Left ventricle myocardium inferior (tissue), 1 donor: Measurements from ENCODE around the gene PSEN1. TPM values are rescaled to one million over a fixed set of nuclear protein-coding genes. Genes with fewer than 3 reads are reported as not detected.

Experiments
- DNase-seq: peaks from one replicate; pipeline ENCODE4 v3.0.0-alpha.2; 2020
- H3K27ac ChIP-seq: fragments of 200-600 bp; replicated peaks from 2 replicates; pipeline ENCODE4 v1.8.0; 2021
- H3K27me3 ChIP-seq: fragments of 200-600 bp; 2 replicates; pipeline ENCODE4 v1.8.0; 2021; ENCODE audit warnings: low read depth
- H3K36me3 ChIP-seq: fragments of 200-600 bp; 2 replicates; pipeline ENCODE4 v1.8.0; 2021
- H3K4me1 ChIP-seq: fragments of 200-600 bp; 2 replicates; pipeline ENCODE4 v1.8.0; 2021
- H3K4me3 ChIP-seq: fragments of 200-600 bp; 2 replicates; pipeline ENCODE4 v1.8.0; 2021; ENCODE audit warnings: mild to moderate bottlenecking, moderate library complexity
- H3K9me3 ChIP-seq: fragments of 200-600 bp; replicated peaks from 2 replicates; pipeline ENCODE4 v1.8.0; 2021
- CTCF ChIP-seq: fragments of 200-600 bp; IDR thresholded peaks from 2 replicates; pipeline ENCODE4 v1.8.0; 2021; ENCODE audit warnings: antibody characterized with exemption, mild to moderate bottlenecking, borderline replicate concordance
- intact Hi-C: fragments of 100-400 bp; cut with micrococcal nuclease; formaldehyde crosslinking; loops from one replicate; pipeline ENCODE4 v1.11.0; 2022
- total RNA-seq: library from RNA; stranded (reverse); fragmentation: NEBNext Ultra II Directional; extraction: Animal tissue kit (Norgen Biotek cat#: 25700); gene quantifications from one replicate; pipeline ENCODE4 v1.2.1, GENCODE V29; 2021
- donor health status: DM: no; HTN: yes; CAD: no; lungs with severe emphysema.

PSEN1 gene
- total RNA-seq, 1 donor from 2014 or later: 25.2 TPM

- peak overlapping the region; percentile 68 for H3K4me3 ChIP-seq
- peaks cover 18% of the 10 kb centered on the region for H3K4me1 ChIP-seq
- no peak for DNase-seq
- intact Hi-C loops: no loop called here
- H3K36me3 ChIP-seq: no peaks in the 10 kb centered on the region
- no peak for TF ChIP-seq CTCF
- H3K9me3 ChIP-seq: no peaks in the 10 kb centered on the region
- H3K27ac ChIP-seq: no peak overlapping the region
- H3K27me3 ChIP-seq: peaks cover 63% of the 10 kb centered on the region
Observed at GRCh38 chr14:73244541-73245290, 108.4 kb downstream of the PSEN1 start.

- Histone ChIP-seq H3K4me3 (peak overlapping the region; percentile 68), H3K27ac (no peak overlapping the region), H3K27me3 (peaks cover 53% of the 10 kb centered on the region), H3K4me1 (peaks cover 10% of the 10 kb centered on the region), H3K36me3 (no peaks in the 10 kb centered on the region), H3K9me3 (no peaks in the 10 kb centered on the region)
- intact Hi-C loops: no loop called here
- peak; percentile 68 for DNase-seq
- TF ChIP-seq CTCF: no peak
Observed at GRCh38 chr14:73245480-73246325, 109.4 kb downstream of the PSEN1 start.

GRCh38 chr14:73246387-73247150, 110.3 kb downstream of the PSEN1 start:
- no peak for DNase-seq
- no peaks in the 10 kb centered on the region for H3K9me3 ChIP-seq
- H3K27me3 ChIP-seq: peaks cover 44% of the 10 kb centered on the region

GRCh38 chr14:73248108-73248868, 112.0 kb downstream of the PSEN1 start:
- intact Hi-C loops: no loop called here
- no peaks in the 10 kb centered on the region for H3K36me3 ChIP-seq

More at GRCh38 chr14:73246387-73247150, 110.3 kb downstream of the PSEN1 start:
- TF ChIP-seq CTCF: no peak
- intact Hi-C loops: no loop called here
- H3K4me1 ChIP-seq: peaks cover 10% of the 10 kb centered on the region
- H3K4me3 ChIP-seq: peak overlapping the region; percentile 68
- H3K27ac ChIP-seq: no peak overlapping the region
- no peaks in the 10 kb centered on the region for H3K36me3 ChIP-seq

More at GRCh38 chr14:73248108-73248868, 112.0 kb downstream of the PSEN1 start:
- Histone ChIP-seq H3K9me3 (no peaks in the 10 kb centered on the region), H3K27ac (no peak overlapping the region), H3K4me3 (no peak overlapping the region), H3K4me1 (peaks cover 10% of the 10 kb centered on the region), H3K27me3 (peaks cover 30% of the 10 kb centered on the region)
- DNase-seq: no peak
- TF ChIP-seq CTCF: no peak
